HG03064 (cell line): Measurements from ENCODE around the gene SPRR2B.
"Not testable (repeated sequence)": the region's sequence is repeated elsewhere in the genome, so short reads cannot be mapped to it uniquely, and the experiment has no call there.

Source experiments
- ATAC-seq: cut with Tn5 transposase; IDR thresholded peaks from one replicate; pipeline ENCODE4 v1.9.1; 2021; ENCODE audit warnings: low read depth; ENCODE audit not compliant: unreplicated experiment

The SPRR2B gene

DNA sequence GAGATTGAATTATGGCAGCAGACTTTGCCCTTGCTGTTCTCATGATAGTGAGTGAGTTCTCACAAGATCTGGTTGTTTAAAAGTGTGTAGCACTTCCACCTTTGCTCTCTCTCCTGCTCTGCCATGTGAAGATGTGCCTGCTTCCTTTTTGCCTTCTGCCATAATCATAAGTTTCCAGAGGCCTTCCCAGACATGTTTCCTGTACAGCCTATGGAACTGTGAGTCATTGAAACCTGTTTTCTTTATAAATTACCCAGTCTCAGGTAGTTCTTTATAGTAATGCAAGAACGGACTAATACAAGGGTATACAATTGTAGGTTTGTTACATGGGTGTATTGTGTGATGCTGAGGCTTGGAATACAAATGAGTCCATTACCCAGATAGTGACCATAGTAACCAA, 36.2 kb downstream of the SPRR2B start:
- no peak for ATAC-seq

DNA sequence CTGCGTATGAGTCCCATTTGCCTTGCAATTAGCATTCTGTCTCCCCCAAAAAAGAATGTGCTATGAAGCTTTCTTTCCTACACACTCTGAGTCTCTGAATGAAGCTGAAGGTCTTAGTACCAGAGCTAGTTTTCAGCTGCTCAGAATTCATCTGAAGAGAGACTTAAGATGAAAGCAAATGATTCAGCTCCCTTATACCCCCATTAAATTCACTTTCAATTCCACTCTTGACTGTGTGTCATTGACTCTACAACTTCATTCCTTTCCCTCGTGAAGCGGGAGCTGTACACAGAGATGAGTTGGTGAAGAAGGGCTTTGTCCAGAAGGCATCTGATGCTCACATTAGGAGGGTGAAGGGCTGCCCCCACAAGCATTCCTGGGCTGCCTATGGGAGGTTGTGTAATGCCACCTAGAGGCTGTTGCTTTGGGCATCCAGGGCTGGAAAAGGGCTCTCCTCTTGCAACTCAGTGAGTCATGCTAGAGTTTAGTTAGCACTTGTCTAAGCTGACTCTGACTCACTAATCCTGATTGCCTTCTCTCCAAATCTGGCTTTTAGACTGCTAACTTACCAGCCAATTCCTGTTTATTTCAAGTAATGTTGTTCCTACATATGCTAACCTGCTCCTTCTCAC, 38.6 kb downstream of the SPRR2B start:
- ATAC-seq: no peak

DNA sequence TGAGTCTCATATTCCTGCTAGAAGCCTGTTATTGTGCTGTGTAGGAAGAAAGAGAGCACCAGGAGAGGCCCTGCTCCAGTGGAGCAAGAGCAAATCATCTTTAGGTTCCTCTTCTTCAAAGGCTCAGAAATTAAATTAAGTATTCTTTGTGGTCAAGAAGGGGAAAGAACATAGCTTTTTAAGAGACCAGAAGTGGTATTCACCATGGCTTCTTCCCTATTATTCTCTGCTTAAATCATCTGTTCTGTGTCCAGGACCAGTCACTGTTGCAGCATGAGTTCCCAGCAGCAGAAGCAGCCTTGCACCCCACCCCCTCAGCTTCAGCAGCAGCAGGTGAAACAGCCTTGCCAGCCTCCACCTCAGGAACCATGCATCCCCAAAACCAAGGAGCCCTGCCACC, 39.3 kb downstream of the SPRR2B start:
- ATAC-seq: no peak

DNA sequence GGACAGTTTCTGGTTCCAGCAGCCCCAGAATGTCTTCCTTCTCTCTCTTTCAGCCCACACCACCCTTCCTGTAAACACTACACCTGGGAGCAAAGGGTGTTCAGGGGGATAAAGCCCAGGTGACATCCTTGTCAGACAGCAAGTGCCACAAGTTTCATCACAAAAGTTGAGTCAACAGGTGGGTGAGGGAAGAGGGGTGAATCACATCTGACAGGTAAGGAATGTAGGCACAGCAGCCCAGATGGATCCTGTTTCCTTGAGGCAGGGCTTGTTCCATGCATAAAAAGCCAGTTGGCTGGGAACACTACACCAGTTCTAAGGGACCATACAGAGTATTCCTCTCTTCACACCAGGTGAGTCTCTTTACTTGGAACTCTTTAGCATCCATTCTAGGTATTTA, 40.5 kb downstream of the SPRR2B start, which contains the start of gene SPRR1B:
Gene SPRR1B (plus strand): TSS at position 309 of the 400 bp plus-strand sequence. CDS start 1,143 bp downstream, outside the sequence.
- ATAC-seq: no peak

DNA sequence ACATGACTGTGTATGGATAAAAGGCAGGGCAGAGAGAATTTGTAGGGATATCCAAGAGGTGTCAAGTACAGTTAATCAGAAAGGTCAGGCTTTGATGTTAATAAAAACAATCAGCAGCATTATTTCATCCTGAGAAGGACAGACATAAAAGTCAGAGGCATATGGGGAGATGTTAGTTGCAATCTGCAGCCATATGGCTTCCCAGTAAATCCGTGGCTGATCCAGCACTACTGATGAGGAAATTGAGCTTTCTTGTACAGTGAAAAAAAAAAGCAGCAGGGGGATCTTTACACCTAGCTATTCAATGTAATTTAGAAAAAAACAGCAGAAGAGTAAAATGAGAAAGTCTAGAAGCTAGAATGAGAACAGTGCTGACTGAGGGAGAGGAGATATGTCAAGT, 42.6 kb downstream of the SPRR2B start:
- ATAC-seq: no peak

DNA sequence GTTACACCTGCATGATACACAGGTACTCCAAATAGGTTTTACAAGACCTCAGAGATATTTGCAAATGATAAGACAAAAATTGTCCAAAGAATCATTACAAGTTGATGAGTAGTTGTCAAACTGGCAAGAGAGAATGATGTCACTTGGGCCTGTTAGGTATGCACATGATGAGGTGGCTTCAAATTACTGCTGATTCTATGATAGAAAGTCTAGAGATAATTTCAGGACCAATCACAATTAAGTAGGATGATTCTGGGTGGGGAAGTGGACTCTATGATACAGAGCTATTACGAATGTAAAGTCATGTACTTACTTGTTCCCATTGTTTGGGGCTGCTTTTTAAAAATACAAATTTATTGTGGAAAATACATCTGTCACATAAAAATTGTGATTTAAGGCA, 45.6 kb downstream of the SPRR2B start:
- no peak for ATAC-seq

DNA sequence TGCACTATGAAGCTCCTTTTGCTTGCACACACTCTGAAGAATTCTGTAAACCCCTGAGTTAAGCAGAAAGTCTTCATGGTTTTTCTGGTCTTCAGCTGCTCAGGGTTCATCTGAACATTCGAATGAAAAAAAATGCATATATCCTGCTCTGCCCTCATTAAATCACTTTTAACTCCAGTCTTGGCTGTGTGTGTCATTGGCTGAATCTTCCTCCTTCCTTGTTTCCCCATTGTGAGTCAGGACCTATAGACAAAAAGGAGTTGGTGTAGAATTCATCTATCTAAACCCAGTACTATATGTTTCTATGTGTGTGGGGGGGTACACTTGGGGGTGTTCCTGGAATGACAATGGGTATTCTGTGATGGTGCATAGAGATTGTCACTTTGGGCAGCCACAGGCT, 47.0 kb downstream of the SPRR2B start:
- ATAC-seq: no peak

DNA sequence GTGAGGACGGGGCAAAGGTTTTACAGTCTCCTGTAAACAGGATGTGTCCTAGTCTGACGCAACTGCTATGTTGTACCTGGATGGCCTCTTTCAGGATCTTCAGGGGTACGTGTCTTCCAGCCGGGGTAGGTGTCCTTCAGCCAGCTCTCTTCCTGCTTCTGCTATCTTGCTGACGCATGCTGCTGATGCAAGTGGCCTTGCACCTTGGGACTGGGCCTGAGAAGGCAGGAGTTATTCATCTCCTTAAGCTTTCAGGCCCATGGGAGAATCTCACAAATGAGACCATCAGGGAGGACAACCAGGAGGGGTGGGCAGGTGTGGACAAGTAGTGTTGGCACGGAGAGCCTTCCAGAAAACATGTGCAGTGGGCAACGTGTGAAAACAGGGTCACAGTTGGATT, 48.3 kb downstream of the SPRR2B start:
- ATAC-seq: no peak

DNA sequence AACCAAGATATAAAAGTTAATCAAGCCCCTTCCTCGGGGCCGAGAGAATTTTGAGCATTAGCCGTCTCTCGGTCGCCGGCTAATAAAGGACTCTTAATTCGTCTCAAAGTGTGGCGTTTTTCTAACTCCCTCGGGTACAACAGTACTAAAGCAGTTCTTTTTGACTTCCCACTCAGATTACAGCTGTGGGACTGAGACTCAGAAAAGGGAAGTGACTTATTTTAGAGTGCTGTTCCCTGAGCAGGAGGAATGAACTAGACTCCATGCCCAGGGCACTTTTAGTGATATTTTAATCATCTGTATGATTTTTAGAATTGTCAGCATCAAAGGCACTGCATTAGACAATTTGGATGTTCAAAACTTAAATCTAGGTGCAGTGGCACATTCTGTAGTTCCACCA, 49.1 kb downstream of the SPRR2B start:
- not testable (repeated sequence) for ATAC-seq

DNA sequence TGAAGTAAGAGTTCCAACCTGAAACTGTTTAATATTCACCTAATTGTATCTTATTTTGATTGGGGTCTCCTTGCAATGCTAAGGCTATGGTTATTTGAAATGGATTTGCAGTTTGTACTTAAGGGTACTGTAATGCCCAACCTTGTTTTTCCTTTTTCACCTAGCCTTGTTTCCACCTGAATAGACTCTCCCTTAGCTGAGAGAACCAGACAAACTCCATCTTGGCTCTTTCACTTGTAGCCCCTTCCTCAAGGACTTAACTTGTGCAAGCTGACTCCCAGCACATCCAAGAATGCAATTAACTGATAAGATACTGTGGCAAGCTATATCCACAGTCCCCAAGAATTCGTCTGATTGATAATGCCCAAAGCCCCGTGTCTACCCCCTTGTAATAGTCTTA, 49.6 kb downstream of the SPRR2B start:
- ATAC-seq: not testable (repeated sequence)
